ENCODE results near the gene MED13L. TPM values are rescaled to one million over a fixed set of nuclear protein-coding genes. Genes with fewer than 3 reads are reported as not detected.

The MED13L gene
- total RNA-seq, 1 donor from 2014 or later: 141 TPM

DNA sequence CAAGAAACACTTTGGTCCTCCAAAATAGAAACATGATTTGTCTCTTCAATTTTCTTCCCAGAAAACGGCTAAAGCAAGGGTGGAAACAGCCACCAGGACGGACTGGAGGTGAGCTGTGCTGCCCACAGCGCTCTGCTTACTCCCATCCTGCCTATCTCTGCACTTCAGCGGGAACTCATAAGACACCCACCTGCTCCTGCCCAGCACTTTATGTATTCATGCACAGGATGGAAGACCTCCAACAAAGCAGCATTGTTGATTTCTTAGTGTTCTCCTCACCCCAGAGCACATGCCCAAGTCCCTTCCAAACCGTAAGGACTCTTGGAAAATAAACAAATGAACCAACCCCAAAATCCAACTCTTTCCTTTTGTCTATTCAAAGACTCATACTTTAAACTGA, 277.2 kb downstream of the MED13L start:
- Mint-ChIP-seq H3K4me3 (ENCODE audit: low read depth) (no peak overlapping the region), H3K27ac (no peak overlapping the region), H3K36me3 (ENCODE audit: insufficient read depth) (peaks cover 11% of the 10 kb centered on the region), H3K4me1 (ENCODE audit: low read depth) (peaks cover 5% of the 10 kb centered on the region), H3K9me3 (ENCODE audit: low read depth) (no peaks in the 10 kb centered on the region), H3K27me3 (no peaks in the 10 kb centered on the region)
- TF ChIP-seq CTCF (IDR thresholded peaks at IDR 0.05; ENCODE audit: unreplicated experiment): no peak
- DNase-seq (ENCODE audit: low spot score, unreplicated experiment): no peak

DNA sequence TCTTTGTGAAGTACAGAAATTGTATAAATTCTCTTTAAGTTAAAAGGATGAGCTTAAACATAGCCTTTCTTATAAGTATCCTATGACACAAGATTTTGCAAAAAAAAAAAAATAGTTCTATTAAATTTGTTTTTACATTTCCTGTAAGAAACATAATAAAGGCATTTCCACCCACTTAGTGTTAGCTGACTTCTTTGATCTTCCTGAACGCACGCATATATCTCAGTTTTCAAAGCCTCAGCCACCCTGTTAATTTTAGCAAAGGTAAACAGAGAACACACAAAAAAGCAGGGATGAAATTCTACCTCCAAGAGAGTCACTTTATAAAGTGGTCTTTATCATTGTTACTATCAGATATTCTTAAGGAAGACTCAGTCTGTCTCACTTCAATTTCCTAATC, 277.9 kb downstream of the MED13L start:
- Mint-ChIP-seq H3K4me3 (ENCODE audit: low read depth) (no peak overlapping the region), H3K27me3 (no peaks in the 10 kb centered on the region), H3K9me3 (ENCODE audit: low read depth) (no peaks in the 10 kb centered on the region), H3K27ac (no peak overlapping the region), H3K36me3 (ENCODE audit: insufficient read depth) (peaks cover 11% of the 10 kb centered on the region), H3K4me1 (ENCODE audit: low read depth) (peaks cover 5% of the 10 kb centered on the region)
- no peak for TF ChIP-seq CTCF (IDR thresholded peaks at IDR 0.05; ENCODE audit: unreplicated experiment)
- no peak for DNase-seq (ENCODE audit: low spot score, unreplicated experiment)

DNA sequence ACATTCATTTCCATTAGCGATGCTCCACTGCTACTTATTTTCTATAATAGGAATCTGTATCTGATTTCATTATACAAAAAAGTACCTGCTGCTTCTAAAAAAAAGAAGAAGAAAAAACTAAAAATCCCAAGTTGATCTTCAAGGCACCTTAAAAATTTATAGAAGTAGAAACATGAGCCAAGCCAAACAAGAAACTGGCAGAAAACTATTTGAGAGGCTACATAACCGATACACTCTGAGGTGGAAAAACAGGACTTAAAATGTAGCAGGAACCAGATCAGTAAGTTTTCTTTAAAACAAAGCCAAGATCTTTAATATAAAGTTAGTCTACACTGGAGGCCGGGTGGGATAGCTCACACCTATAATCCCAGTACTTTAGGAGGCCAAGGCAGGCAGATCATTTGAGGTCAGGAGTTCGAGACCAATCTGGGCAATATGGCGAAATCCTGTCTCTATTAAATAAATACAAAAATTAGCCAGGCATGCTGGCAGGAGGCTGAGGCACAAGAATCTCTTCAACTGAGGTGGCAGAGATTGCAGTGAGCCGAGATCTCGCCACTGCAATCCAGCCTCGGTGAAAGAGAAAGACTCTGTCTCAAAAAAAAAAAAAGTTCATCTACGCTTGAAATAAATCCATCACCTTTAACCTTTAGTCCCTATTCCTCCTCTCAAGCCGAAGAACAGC, 278.6 kb downstream of the MED13L start:
- H3K4me3 Mint-ChIP-seq (ENCODE audit: low read depth): no peak overlapping the region
- peak overlapping the region; percentile 4 for H3K27ac Mint-ChIP-seq
- H3K27me3 Mint-ChIP-seq: no peaks in the 10 kb centered on the region

GRCh38 chr12:115998119-115998633, 279.3 kb downstream of the MED13L start:
- Mint-ChIP-seq H3K4me3 (ENCODE audit: low read depth) (no peak overlapping the region), H3K4me1 (ENCODE audit: low read depth) (peaks cover 5% of the 10 kb centered on the region), H3K9me3 (ENCODE audit: low read depth) (no peaks in the 10 kb centered on the region), H3K27ac (peak overlapping the region; percentile 78), H3K36me3 (ENCODE audit: insufficient read depth) (peaks cover 12% of the 10 kb centered on the region), H3K27me3 (no peaks in the 10 kb centered on the region)
- peak; percentile 96 for TF ChIP-seq CTCF (IDR thresholded peaks at IDR 0.05; ENCODE audit: unreplicated experiment)
- no peak for DNase-seq (ENCODE audit: low spot score, unreplicated experiment)

More for the DNA sequence above, 278.6 kb downstream of the MED13L start:
- Mint-ChIP-seq H3K9me3 (ENCODE audit: low read depth) (no peaks in the 10 kb centered on the region), H3K36me3 (ENCODE audit: insufficient read depth) (peaks cover 12% of the 10 kb centered on the region), H3K4me1 (ENCODE audit: low read depth) (peaks cover 5% of the 10 kb centered on the region)
- no peak for TF ChIP-seq CTCF (IDR thresholded peaks at IDR 0.05; ENCODE audit: unreplicated experiment)
- DNase-seq (ENCODE audit: low spot score, unreplicated experiment): no peak

GRCh38 chr12:115993737-115994136, 283.8 kb downstream of the MED13L start:
- no peak for TF ChIP-seq CTCF (IDR thresholded peaks at IDR 0.05; ENCODE audit: unreplicated experiment)
- Mint-ChIP-seq H3K27me3 (no peaks in the 10 kb centered on the region), H3K27ac (no peak overlapping the region), H3K9me3 (ENCODE audit: low read depth) (no peaks in the 10 kb centered on the region), H3K4me3 (ENCODE audit: low read depth) (no peak overlapping the region), H3K36me3 (ENCODE audit: insufficient read depth) (peaks cover 12% of the 10 kb centered on the region), H3K4me1 (ENCODE audit: low read depth) (peaks cover 2% of the 10 kb centered on the region)
- DNase-seq (ENCODE audit: low spot score, unreplicated experiment): no peak
